HG03095 (cell line): ENCODE measurements around the gene NADSYN1.

Source experiments
- ATAC-seq: cut with Tn5 transposase; IDR thresholded peaks from one replicate; pipeline ENCODE4 v1.9.1; 2021; ENCODE audit warnings: moderate library complexity; ENCODE audit not compliant: unreplicated experiment

NADSYN1 gene

DNA sequence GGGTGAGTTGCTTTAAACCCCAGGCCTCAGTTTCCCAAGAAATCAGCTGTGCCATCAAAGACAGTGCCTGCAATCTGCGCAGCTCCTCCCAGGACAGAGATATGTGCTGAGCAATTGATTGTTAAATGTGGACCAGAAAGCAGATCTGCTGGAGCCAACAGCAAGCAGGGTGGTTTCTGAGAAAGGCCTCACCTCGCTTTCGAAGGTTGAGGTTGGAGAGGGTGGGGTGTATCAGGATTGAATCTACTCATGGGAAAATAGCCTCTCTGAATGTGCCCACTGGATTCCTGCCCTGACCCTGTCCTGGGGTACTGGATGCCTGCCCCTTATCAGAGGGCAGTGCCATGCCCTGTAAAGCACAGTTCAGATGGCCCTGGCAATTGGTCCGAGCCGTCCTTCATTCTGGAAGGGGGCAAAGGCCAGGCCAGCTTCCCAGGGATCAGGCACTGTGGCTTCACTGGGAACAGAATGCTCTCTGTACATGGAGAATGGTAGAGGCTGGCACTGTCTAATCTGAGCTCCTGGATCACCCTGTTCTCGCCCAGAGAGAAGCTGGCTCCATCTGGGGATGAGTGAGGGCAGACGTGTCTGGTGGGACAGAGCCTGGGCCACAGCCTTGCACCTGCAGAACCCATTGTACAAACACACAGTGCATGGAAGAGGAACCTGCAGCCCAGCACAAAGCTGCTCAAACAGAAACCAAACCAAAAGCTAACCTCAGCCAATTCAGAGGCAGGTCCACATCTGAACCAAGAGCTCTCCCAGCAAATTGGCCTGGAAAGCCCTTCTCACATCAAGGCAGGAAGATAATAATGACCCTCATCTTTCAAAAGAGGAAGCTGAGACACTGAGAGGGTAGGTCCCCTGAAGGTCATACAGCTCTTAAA is 20.0 kb upstream of the NADSYN1 start:
- no peak for ATAC-seq

DNA sequence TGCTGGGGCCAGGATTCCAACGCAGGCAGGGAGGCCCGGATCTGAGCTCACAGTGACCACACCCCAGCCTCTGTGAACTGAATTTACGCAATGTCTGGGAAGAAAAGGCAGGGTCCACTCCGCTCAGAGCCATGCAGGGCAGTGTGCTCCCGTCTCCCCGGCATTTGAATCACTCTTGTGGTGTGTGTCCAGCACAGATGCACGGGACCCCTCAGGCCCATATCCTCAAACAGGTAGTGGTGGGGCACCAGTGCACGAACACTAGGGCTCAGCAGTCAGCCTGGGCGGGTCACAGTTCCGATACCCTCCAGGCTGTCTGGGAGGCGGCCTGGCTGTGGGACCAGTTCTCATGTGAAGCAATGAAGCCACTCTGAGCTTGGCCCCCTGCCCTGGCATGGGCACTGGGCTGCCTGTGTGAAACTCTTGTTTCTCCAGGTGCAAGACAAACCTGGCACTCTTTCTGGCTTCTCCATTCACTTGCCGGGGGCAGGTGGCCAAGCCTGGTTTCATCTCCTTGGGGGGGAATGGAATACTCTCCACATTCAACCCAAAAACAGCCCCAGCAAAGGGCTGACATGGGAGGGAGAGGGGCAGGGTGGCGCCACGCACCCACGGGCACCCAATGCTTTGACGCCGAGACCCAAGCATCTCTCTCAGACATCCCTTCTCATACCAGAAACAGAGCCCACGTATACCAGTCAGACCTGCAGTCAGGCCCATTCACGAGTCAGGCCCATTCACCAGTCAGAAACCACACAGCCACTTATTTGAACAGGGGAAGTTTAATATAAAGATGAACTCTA is 19.2 kb upstream of the NADSYN1 start:
- ATAC-seq: no peak

DNA sequence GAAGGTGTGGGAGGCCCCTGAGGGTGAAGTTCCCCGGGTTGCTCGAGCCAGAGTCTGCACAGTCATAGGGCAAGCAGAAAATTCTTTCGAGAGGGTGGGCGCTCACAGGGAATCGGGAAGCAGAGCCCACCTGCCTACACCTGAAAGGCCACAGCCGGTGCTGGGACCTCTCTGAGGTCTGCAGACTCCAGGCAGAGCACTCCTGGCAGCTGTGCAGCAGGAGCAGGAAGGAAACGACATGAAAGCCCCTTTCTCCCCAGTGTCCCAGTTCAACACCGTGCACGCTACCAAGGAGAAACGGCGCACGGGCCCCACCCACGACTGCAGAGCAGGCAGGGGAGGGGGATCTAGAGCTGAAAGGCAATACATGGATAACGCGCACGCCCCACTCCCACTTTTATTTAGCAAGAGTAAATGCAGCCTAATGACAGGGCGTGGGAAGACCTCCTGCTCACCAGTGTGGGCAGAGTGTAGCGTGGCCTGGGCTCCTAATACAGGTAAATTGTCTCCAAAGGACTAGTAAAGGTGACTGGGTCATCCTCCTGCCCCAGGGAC is 18.4 kb upstream of the NADSYN1 start:
- ATAC-seq: no peak

DNA sequence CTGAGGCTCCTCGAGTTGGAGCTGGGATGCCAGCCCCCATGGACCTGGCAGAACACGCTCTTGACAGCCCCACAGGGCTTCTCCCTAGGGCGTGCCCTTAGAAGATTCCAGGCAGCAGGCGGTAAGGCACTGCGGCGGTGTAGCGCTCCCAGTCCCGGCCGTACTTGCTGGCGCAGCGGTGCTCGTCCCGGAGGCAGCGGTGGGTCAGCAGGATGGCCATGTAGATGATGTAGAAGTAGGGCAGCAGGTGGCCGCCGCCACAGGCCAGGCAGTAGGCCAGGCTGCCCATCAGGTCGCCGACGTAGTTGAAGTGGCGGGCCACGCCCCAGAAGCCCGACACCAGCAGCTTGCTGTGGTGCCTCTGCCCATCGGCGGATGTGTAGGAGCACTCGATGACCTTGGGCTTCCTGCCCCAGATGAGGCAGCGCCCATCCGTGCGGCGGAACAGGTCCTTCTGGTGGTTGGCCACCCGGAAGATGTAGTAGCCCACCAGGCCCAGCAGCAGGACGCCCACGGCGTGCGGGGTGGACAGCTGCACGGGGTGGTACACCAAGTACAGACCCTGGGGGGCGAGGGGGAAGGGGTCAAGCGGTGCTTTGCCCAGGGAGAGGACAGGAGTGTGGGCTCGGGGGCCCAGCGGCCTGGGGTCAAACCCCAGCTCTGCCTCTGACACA is 17.6 kb upstream of the NADSYN1 start:
- ATAC-seq: no peak

DNA sequence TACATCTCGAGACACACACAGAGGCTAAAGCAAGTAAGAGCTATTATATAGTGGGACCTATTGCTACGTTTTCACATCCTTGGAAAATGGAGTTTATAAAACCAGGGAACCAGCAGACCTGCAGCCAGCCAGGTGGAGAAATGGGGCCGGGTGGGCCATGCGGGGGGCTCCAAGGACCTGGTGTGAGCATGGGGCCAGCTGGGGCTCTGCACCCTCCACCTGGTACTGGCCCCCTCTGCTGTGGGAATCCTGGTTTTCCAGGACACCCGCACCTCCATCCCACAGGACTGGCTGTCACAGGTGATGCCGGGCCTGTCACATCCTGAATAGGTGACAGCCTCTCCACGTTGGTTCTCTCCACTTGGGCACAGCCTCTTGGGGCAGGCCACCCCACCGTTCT is 16.1 kb upstream of the NADSYN1 start:
- no peak for ATAC-seq

DNA sequence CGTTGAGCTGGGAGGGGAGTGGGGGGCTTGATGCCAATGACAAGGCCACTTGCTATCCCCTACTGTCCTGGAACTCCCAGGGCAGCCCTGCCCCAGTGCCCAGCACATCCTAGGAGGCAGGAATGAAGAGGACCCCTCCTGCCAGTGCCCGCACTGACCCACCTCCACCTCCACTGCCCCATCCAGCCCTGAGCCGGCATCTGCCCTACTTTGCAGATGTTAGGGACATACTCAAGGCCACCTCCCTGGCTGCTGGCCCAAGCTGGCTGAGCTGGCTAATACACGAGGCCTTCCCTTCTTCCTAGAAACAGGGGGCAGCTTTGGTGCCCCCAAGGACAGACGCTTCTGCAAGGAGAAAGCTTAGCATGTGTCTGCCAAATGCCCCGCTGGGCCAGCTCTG is 15.6 kb upstream of the NADSYN1 start:
- ATAC-seq: no peak

DNA sequence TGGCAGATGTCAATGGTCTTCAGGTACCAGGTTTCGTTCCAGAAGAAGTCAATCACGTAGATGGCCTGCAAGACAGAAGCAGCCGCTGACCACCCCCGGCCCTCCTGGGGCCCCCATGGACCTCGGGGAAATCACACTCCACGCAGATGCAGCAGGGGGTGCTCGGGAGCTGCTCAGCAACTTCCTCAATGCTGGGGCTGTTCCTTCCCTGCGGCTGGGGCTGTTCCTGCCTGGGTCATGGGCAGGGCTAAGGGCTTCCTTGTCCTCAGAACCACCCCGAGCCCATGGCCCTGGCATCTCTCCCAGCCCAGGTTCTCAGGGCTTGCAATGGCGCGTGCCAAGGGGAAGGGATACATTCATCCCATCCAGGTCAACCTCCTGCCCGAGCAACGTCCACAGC is 15.1 kb upstream of the NADSYN1 start:
- ATAC-seq: no peak

DNA sequence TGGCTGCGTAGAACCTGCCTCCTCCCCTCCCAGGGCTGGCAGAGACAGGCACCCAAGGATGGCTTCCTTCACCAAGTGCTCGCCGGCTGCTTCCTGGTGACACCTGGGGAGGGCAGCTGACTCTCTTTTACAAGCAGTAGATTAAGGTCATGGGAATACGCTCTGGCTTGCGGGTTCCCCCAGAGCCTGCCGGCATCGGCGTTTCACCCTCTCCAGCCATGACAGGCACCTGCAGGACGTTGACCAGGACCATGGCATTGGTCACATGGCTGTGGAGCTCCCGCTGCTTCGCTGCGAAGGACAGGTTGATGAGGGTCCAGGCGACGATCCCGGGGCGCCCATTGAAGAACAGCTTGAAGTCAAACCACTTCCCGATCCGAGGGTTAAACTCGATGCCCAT is 14.4 kb upstream of the NADSYN1 start:
- no peak for ATAC-seq

DNA sequence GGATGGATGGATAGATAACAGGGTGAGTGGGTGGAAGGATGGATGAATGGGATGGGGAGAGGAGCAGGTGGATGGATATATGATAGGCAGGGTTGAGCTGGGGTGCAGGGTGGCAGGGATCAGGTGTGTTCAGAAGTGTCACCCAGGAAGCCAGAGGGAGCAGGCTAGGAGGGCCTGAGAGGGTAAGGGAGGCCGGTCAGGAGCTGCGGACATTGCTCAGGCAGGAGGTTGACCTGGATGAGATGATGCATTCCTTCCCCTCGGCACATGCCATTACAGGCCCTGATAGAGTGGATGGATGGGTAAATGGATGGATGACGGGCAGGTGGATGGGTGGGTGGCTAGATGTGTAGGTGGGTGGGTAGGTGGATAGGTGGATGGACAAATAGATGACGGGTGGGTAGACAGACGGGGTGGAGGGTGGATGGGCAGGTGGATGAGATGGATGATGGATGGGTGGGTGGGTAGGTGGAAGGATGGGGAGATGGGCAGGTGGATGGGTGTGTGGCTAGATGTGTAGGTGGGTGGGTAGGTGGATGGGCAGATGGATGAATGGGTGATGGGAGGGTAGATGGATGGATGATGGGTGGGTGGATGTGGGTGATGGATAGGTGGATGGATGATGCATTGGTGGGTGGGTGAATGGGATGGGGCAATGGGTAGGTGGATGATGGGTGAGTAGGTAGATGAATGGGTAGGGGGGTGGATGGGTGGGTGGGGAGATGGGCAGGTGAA is 12.8 kb upstream of the NADSYN1 start:
- no peak for ATAC-seq

DNA sequence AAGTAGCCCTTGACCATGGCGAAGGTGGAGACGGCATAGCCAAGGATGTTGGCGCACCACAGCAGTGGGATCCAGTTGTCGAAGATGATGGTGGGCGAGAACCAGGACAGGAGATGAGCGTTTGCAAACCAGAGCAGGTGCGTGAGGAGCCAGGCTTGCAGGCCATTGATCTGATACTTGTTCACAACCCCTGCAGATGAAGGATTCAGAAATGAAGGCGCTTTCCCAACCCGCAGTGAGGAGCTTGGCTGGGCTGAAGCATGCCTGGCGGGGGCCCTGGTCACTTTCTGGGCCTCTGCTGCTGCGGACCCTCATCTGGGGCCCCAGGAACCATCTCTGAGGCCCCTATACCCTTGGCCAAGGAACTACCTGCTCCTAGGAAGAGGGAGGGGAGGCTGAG is 11.8 kb upstream of the NADSYN1 start:
- no peak for ATAC-seq

DNA sequence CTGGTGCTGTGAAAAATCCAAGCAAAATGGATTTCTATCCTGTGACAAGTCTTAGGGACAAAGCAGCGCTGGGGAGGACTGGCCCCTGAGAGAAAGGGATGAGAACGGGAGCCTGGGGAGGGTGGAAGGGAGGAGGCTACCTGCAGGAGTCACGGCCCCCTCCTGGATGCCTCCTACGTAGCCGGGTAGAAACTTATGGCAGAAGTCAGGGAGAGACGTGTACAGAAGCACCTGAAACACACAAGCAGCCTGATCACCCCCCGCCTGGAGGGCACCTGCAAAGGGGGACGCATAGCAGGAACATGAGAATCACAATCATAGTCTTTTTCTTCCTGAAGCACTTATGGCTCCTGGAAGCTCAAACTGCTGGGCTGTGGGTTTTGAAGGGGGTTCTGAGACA is 10.9 kb upstream of the NADSYN1 start:
- no peak for ATAC-seq

DNA sequence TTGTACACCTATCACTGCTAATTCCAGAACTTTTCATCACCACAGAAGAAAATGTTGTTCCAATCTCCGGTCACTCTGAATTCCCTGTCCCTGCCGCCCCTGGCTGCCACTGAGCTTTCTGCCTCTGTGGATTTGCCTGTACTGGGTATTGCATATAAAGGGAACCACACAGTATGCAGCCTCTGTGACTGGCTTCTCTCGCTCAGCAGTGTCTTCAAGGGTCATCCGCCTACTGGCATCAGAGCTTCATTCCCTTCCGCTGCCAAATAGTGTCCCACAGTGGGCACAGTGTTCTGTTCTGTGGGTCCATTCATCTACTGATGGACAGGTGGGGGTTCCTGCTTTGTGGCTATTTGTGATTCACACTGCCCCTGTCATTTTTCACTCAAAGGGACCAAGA is 10.1 kb upstream of the NADSYN1 start:
- no peak for ATAC-seq

DNA sequence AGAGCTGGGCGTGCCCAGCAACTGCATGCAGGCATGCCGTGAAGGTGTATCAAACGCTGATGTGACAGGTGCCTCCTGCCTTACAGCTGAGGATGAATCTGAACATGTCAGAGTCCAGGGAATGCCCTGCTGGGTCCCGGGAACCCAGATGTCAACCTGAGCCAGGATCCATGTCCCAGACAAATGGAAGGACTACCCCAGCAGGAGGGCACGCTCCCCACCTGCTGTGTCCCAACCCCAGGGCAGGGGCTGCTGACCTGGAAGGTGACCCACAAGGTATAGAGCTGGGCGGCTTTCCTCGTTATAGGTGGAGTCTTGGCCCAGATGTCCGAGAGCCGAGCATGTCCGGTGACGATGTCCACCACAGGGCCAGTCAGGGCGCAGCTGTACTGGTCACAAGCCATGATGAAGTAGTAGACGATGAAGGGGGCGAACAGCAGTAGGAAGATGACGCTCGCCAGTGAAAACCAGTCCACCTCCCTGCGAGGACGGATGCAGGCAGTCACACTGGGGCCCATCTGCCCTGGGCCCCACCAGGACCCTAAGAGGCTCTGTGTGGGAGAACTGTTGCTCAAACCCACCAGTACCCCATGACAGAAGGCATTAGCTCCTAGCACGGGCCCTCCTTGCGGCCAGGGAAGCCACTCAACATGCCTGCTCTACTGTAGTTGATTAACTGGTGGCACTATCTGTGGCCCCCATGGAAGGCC is 9.1 kb upstream of the NADSYN1 start:
- no peak for ATAC-seq

DNA sequence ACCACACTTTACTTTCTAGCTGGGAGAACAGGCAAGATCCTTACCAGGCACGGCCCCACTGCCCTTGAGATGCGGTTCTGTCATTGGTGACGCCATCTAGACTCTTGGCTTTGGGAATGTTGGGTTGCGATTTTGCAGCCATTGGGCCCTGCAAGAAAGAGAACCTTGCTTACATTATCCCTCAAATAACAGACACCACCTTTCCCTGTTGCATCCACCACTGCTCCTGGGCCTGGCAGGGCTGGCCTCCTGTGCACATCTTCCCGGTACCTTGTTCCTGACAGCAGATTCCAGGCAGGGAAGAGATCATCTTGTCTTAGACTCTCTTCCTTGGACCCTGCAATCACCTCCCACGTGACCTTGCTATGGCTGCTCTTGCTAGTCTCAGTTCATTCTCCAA is 8.2 kb upstream of the NADSYN1 start:
- no peak for ATAC-seq

DNA sequence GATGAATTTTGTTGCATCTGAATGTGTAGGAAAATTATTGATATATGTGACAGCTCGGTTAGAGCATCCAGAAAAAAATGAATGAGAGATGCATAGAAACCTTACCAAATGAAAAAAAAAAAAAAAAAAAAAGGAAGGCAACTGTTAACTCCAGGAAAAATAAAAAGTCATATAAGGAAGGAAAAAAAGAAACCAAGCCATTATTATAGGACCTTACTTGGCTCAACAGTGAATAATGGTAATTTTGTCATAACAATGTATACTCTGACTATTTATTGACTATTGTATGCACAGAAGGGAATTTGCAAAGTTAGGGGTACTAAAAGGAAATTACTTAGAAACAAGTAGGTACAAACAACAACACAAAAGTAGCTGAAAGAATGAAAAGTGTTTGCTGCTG is 6.9 kb upstream of the NADSYN1 start:
- no peak for ATAC-seq

DNA sequence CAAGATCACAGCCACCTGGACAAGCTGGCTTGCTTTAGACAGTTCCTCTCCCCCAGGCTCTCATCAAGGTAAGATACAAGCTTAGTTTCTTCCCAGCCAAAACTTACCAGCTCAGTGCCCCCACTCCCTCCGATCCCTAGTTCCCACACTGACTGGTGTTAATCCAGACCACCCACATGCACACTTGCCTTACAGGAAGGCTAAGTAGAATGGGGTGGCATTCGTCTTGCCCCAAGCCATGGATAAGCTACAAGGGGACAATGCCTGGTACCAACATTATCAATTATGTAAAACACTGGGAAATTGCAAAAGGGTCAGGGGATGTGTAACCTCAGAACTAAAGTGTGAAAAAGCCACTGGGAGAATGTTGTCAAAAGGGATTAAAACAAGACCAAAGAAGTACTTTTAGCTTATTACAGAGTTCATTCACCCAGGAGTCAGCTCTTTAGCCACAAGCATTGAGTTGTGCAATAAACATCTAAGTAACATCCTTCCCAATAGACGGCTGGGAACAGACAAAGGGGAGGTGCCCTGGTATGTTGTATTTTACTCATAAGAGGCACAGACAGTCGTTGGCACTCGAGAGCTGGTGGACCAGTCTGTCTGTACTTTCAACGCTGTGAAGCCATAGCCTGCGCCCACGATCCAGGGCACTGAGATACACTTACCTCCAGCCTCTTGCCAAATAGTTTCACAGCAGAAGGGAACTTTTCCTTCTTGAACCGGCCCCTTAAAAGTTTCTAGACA is 5.9 kb upstream of the NADSYN1 start:
- ATAC-seq: no peak

DNA sequence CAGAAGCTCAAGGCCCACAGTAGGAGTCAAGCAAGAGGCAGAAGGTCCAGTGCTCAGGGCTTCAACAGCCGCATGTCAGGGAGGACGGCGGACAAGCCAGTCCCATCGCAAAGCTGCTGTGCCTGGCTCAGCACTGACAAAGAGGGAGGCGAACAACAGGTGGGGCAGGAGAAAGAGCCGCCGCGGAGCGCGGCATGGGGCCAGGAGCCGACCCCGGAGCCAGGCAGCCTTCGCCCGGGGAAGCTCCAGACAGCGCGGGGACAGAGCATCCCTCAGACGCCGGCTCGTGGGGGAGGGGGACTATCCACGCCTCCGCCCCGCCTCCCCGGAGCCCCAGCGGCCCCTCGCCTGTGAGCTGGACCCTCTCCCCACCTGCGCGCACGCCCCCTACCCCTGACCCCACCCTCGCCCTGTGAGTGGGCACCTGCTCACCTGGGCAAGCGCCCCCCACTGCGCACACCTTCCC is 5.2 kb upstream of the NADSYN1 start:
- no peak for ATAC-seq

DNA sequence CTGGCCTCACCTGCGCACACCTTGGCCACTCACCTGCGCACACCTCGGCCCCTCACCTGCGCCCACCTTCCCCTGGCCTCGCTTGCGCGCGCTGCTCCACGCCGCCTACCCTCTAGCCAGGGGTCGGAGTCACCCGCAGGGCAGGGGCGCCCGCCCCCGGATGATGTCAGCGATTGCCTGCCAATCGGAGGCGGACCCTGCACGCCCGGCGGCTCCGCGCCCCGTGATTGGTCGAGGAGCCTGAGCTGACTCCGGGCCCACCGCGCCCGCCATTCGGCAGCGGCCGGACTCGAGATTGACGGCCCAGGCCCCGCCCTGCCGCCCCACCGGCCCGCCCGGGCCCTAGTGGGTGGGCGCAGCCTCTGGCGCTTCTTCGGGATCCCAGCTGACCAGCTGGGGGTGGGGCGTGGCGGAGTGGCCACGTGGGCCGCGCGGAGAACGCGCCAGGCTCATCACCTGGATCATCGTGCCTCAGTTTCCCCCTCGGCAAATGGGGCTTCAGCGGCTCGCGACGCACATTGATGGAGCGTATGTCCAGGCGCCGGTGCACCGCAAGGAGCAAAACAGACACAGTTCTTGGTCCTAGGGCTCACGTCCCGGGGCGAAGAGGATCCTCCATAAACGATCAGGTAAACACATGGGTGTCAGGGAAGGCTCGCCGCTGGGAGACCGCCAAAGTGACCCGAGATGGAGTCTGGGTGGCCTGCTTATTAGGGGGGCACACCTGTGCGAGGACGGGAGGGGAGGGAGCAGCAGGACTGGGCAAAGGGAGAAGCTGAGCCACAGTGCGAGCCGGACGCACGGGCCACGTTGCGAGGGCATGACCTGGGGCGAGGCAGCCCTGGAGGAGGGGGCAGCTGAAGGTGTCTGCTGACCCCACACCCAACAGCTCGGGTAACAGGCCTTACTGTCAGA is 4.5 kb upstream of the NADSYN1 start, which contains the start of gene DHCR7:
DHCR7 (minus strand) TSS at position 137 of the 915 bp plus-strand sequence. CDS start 3,441 bp downstream, outside the sequence.
- ATAC-seq: peak; percentile 82
